GM18499 (cell line): ENCODE measurements around the gene WDR20.
"Not testable (repeated sequence)": the region's sequence is repeated elsewhere in the genome, so short reads cannot be mapped to it uniquely, and the experiment has no call there.

Experiments used
- ATAC-seq: cut with Tn5 transposase; IDR thresholded peaks from one replicate; pipeline ENCODE4 v1.9.1; 2021; ENCODE audit warnings: moderate number of reproducible peaks; ENCODE audit not compliant: insufficient read depth, unreplicated experiment

Gene WDR20

DNA sequence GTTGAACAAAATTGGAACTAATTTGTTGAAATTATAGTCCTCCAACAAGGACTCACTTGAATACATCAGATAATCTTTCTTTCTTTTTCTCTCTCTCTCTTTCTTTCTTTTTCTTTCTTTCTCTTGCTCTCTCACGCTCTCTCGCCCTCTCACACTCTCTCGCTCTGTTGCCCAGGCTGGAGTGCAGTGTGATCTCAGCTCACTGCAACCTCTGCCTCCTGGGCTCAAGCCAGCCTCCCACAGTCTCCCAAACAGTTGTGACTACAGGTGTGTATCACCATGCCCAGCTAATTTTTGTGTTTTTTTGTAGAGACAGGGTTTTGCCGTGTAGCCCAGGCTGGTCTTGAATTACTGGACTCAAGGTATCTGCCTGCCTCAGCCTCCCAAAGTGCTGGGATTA, 22.8 kb downstream of the WDR20 start:
- ATAC-seq: no peak

DNA sequence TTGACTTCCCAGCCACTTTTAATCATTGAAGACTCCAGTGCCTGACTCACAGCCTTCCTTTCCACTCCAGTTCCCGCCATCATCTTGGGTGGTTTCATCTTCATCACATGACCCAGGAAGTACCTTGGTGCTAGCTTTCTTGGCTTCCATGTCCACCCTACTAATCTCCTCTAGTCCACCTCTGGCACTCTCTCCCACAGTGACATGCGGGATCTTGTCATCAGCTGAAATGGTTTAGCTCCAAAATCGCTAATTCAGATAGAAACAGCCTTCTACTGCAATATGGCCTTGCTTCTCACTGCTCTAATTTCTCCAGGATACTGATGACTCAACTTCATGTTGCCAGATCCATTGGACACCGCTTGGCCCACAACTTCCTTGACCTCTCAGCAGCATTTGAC, 24.5 kb downstream of the WDR20 start:
- no peak for ATAC-seq

DNA sequence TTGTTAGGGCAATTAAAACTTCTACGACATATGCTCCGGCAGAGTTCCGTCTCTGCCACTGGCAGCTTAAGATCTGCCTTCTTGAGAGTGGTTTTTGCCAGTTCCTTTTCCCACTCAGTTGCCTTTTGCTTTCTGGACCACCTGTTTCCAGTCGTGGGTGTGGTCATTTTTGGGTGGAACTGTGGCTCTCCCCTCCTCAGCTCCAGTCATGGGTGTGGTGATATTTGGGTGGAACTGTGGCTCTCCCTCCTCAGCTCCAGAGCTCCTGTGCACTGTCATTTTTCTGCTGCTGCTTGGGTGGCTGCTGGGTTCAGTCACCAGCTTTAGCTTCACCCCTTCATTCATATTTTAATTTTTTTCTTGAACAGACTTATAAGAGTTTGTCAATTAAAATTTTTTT, 25.3 kb downstream of the WDR20 start:
- no peak for ATAC-seq

DNA sequence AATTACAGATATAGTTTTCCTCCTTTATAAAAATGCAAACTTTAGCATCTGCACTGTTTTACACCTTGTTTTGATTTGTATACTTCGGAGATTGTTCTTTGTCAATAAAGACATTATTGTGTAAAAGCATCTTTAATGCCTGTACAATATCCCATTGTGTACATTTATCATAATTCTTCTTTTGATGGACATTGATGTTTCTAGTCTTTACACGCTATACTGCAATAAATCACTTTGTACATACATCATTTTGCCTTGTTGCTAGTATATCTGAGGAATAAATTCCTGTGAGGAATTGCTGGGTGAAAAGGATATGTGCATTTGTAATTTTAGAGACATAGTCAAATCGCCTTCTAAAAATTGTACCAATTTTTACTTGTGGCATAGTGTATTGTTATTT, 30.4 kb downstream of the WDR20 start:
- ATAC-seq: no peak

DNA sequence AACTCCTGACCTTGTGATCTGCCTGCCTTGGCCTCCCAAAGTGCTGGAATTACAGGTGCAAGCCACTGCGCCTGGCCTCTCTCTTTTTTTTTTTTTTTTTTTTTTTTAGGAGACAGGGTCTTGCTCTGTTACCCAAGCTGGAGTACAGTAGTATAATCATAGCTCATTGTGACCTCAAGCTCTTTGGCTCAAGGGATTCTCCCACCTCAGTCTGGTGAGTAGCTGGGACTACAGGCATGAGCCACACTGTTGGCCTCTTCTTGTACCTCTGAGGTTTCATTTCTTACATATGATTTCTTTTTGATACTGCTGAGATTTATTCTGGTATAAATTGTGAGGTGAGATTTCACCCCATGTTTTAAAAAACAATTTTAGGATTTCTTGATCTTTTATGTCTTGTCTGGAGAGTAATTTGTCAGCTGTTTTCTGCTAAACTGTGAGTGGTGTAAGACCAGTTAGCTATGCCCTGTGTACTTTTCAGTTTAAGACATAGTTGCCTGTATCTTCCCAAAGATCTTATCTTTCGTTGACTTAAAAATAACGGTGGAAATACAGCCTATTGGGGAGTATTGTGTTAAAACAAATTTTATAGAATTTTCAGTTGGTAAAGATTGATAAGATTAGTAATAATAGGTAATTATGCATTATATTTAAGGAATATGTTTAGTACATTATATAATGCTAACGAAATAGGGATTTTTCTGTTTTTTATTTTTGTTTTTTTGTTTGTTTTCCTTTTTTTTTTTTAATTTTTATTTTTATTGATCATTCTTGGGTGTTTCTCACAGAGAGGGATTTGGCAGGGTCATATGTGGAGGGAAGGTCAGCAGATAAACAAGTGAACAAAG, 31.7 kb downstream of the WDR20 start:
- no peak for ATAC-seq

DNA sequence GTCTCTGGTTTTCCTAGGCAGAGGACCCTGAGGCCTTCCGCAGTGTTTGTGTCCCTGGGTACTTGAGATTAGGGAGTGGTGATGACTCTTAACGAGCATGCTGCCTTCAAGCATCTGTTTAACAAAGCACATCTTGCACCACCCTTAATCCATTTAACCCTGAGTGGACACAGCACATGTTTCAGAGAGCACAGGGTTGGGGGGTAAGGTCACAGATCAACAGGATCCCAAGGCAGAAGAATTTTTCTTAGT, 32.2 kb downstream of the WDR20 start:
- ATAC-seq: not testable (repeated sequence)

DNA sequence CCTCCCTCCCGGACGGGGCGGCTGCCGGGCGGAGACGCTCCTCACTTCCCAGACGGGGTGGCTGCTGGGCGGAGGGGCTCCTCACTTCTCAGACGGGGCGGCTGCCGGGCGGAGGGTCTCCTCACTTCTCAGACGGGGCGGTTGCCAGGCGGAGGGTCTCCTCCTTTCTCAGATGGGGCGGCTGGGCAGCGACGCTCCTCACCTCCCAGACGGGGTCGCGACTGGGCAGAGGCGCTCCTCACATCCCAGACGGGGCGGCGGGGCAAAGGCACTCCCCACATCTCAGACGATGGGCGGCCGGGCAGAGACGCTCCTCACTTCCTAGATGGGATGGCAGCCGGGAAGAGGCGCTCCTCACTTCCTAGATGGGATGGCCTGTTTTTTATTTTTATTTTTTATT, 33.0 kb downstream of the WDR20 start:
- not testable (repeated sequence) for ATAC-seq

DNA sequence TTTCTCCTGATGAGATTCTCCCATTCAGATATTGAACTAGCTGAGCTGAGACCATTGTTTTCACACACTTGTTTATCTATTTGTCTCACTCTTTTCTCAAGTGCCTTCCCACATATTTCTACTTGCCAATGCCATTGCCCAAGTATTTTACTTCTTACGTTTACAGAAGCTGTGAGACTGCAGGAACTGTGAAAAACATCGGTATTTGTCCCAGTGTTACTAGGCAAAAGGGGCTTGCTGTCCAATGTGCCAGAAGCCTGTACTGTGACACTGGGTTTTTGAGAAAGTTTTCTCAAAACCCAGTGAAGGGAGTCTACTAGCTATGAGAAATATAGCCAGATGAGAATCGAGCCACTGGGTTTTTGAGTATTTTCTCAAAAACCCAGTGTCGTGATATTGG, 37.5 kb downstream of the WDR20 start:
- ATAC-seq: no peak

DNA sequence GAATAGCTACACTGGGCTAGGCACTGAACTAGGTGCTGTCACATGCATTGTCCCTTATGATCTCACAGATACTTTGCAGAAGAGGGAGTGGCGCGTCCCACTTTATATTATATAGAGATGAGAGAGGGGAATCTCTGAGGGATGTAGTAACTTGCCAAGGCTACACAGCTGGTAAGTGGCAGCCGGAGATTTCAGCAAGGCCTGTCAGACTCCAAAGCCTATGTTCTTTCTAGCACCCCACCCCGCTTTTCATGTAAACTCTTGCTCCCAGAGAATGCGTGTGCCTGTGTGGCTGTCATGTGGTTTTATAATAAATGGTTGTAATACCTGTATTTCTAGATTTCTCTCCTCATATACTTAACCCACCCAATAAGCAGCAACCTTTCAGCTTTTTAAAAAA, 39.1 kb downstream of the WDR20 start:
- ATAC-seq: no peak

DNA sequence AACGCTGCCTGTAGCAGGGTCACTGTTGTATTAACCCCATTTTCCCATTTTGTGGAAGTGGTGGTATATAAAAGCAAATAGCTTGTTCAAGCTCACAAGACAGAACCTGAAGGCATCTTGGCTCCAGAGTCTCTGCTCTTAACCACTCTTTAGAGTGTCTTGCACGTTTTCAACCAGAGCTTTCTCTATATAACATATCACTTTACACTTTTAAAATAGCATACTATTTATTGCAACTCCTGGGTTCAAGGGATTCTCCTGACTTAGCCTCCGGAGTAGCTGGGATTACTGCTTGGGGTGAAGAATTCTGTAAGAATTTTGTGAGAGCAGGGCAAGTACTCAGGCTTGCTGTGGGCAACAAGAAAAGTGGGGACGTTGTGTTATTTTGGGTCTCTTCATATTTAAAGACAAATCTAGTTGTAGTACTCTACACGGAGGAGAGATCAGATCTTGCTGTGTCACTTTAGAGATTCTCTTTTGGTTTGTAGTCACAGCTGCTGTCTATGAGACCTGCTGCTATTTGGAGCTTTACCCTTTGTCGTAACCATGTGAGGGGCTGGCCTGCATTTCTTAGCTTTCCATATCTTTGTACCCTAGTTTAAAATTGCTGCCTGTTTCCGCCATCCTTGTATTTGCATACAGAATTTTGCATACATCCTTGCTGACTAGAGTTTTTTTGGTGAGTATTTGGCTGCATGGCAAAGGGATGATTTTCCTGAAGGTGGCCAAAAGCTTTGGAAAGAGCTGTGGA, 40.7 kb downstream of the WDR20 start:
- ATAC-seq: no peak

DNA sequence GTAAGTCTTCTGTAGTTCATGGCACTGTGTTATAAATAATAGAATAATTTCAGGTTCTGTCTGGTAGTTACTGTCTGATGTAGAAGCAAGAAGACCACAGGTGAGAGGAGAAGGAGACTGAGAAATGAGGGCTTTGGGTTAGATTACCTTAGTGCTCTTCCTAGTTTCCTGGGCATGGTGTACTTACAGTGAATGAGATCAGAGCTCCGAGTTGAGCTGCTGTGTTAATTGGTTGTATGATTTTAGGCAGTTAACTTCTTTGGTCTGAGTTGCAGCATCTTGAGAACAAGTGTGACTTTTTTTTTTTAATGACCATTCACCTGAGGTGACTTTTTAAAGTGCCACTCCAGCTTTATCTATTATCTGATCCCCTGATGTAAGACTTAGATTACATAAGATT, 41.5 kb downstream of the WDR20 start:
- ATAC-seq: no peak

DNA sequence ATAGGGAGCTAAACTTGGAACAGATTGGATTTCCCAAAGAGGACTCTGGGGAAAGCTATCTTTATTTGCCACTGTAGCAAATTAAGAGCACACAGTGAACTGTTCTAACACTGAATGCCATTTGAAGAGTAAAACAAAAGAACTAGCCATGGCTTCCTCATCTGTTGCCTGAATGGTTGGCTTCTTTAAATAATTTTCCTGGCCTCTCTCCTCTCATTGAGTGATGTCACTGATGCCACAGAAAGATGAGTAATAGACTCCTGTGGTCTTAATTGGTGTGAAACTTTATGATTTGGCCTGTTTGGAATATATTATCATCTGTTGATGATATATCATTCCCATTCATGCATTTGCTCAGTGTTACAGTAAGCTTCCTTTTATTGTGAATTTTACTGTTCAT, 42.5 kb downstream of the WDR20 start:
- ATAC-seq: no peak

DNA sequence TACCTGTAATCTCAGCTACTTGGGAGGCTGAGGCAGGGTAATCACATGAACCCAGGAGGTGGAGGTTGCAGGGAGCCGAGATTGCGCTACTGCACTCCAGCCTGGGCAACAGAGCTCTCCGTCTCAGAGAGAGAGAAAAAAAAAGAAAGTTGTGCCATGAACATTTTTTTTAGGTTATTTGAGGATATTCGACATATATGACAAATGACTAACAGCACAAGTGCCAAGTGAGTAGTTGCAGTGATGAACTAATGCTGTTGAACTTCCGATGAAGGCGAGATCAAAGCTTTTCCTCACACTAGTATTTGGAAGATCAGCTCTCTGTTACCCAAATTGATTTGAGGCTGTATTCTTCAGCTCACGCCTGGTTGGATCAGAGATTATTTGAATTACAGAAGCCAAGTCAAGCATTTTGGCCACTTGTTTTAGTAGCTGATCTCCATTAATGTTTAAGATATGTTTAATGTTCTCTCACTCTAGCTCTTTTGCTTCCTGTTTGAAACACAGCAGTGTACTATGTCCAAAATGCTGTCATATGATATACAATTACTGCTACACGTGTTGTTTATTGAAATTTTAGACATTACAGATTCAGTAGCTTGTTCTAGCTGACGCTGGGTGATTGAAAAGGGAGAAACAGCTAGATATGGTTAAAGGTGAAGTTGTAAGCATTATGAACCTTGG, 43.4 kb downstream of the WDR20 start:
- no peak for ATAC-seq

DNA sequence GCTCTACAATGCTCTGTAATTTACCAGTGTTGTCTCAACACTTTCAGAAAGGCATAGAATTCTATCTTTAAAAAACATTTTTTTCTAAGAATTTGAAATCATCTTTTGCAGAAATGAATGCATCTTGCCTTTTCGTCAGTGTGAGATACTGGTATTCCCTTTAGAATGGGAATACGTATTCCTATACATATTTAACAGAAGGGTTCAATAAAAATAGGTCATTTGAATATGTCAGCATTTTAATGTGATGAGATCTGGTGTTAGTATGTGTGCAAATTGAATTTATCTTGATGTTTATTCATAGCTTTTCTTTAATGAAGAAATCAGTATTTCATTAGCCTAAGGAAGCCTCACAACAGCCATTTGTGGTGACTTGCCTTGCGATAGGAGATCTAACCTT, 44.2 kb downstream of the WDR20 start:
- no peak for ATAC-seq

DNA sequence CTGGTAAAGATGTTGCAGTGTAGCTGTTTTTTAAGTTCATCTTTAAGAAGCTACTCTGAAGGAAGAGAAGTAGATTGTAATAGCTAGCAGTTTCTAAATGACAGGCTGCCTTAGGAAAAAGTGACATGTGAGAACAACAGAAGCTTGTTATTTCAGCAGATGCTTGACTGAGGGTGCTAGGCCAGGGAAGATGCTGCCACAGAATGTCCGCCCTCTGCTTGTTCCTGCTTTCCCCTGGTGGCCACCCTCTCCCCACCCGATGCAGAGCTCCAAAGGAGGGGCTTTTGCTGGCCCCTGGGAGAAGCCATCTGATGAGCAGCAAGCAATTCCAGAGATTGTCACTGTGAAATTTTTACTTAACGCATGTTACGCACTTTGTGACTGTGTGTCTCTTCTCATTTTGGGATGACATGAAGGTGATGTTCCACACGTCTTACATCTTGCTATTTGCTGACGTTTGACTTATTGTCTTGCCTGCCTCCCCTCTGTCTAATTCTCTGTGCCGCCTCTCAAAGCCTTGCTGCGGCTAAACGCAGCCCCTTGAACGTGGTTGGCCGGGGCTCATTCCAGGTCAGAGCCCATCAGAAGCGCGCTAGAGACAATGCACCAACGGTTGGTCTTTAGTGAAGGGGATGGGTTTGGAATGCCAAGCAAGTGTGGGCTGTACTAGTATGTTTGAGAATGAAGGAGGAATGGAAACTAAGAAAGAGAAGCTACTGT, 44.8 kb downstream of the WDR20 start:
- no peak for ATAC-seq

DNA sequence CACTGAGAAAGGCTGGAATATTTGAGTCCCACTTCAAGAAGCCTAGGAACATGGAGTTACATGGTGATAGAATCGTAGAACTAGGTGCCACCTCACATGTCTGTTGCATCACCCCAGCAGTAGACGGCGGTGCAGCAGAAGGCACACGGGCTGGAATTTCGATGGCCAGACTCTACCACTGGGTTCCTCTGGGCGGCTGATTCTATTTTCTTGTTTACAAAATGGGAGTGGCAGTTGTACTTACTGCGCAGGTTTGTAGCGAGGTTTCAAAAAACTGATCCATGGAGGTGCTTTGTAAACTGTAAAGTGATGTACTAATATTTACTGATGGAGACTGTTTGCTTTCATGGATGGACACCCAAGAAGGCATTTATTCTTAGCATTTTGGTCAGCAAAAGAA, 45.7 kb downstream of the WDR20 start:
- no peak for ATAC-seq

DNA sequence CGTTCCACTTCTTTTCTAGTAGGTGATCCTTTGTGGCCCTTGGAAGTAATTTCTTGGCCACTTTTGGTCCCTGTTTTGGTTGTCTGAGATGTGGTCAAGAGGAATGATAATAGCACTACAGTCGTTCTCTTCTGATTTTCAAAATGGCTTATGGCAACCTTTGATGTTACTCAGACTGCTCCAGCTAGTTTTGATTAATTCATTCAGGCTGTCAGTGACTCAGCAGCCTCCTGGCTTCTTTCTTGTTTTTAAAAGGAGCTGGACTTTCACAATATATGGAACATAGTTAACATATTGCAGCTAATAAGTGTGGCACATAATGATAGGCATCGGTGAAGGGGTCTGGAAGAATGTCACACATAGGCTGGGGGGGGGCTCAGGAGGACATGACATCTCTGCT, 47.3 kb downstream of the WDR20 start:
- ATAC-seq: no peak

DNA sequence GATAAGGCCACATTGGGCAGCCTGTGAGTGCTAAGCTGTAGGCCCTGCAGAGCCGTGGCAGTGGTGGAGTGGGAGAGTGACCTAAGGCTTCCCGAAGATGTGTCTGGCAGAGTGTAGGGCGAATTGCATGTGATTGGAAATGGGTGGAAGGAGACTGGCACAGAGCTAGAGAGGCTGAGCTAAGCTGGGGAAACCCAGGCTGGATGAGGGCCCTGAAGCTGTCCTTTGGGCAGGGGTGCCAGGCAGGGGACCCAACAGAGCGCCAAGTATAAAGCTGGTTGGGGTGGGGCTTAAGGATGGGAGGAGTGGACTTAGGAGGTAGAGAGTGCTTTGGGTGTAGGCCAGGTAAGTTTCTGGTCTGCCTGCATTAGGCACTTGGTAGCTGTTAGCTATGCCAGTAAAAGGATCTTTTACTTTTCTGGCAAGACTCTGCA, 47.9 kb downstream of the WDR20 start:
- ATAC-seq: no peak

DNA sequence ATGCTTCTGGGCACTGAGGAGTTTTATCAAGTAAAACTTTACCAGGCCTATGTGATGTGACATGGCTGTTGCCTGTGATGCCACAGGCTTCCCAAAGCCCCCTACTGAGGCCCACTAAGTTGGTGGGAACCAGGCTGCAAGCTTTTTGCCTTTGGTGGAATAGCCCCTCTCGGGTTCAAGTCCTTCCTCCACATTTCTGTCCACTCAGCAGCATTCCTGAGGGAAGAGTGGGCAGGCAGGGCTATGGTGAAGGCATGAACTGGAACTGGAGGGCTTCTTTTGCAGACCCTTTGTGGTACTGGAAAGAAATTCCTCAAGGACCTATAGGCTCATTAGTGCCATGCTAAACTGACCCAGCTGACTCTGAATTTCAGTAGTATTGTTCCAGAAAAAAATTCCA, 48.5 kb downstream of the WDR20 start:
- ATAC-seq: no peak

DNA sequence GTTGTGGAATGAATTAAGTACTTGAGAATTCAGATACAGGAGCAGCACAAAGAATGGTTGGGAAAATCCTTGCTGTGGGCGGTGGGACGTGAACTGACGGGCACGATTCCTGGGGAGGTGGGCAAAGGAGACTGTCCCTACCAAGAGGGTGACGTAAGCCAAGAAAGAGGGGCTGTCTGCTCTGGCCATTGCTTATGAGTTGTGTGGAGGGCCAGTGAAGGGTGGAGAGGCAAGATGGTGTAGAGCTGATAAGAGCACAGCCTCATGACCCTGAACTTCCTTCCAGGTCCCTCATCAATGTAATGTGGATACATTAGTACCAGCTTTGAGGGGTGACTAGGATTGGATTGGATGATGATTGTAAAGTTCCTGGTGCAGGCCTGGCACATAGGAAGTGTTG, 50.2 kb downstream of the WDR20 start:
- ATAC-seq: no peak
